ENCODE results near the gene CES1.

- TF ChIP-seq POLR2A (IDR thresholded peaks at IDR 0.05) (no peak), CTCF (IDR thresholded peaks at IDR 0.05) (no peak)
Observed at GRCh38 chr16:55765161-55765560, 67.7 kb downstream of the CES1 start.

Data from Peyer's patch (tissue), 4 donors.